Renal cortical epithelial cell (primary cell): Measurements from ENCODE around the gene SENP6. TPM values are rescaled to one million over a fixed set of nuclear protein-coding genes. Genes with fewer than 3 reads are reported as not detected.
A peak's percentile ranks its signal among the peaks of the same experiment; 100 is the strongest.

Experiments used
- DNase-seq: peaks from one replicate; pipeline ENCODE4 v3.0.0-alpha.2; 2011; ENCODE audit warnings: low read depth
- total RNA-seq: library from RNA; depleted of rRNA; stranded (reverse); fragments of >200 nt; gene quantifications from 2 replicates; pipeline ENCODE4 v1.2.3, GENCODE V29; 2014

The SENP6 gene
- total RNA-seq, 1 donor from 2014 or later: 104 TPM

- DNase-seq: no peak
Observed at GRCh38 chr6:75747152-75747992, 145.7 kb downstream of the SENP6 start.

- no peak for DNase-seq
Observed at GRCh38 chr6:75748003-75748742, 146.5 kb downstream of the SENP6 start.

- DNase-seq: no peak
Observed at GRCh38 chr6:75748743-75749538, 147.3 kb downstream of the SENP6 start, which contains the start of gene MYO6. Gene MYO6, plus strand, starts transcription at chr6:75749239. Its CDS starts 68,309 bp downstream, at chr6:75817548.

- no peak for DNase-seq
Observed at GRCh38 chr6:75751443-75751842, 149.8 kb downstream of the SENP6 start.

- peak; percentile 83 for DNase-seq
Observed at GRCh38 chr6:75752365-75752764, 150.7 kb downstream of the SENP6 start.

- DNase-seq: peak; percentile 55
Observed at GRCh38 chr6:75755704-75756103, 154.0 kb downstream of the SENP6 start.

- DNase-seq: peak; percentile 45
Observed at GRCh38 chr6:75757295-75757694, 155.6 kb downstream of the SENP6 start.

GRCh38 chr6:75758061-75758460, 156.4 kb downstream of the SENP6 start:
- no peak for DNase-seq

GRCh38 chr6:75759207-75759606, 157.5 kb downstream of the SENP6 start:
- DNase-seq: peak; percentile 92

- no peak for DNase-seq
Observed at GRCh38 chr6:75760320-75760719, 158.6 kb downstream of the SENP6 start.

GRCh38 chr6:75761489-75761888, 159.8 kb downstream of the SENP6 start:
- no peak for DNase-seq

- no peak for DNase-seq
Observed at GRCh38 chr6:75762063-75762462, 160.4 kb downstream of the SENP6 start.

GRCh38 chr6:75766387-75766786, 164.7 kb downstream of the SENP6 start:
- DNase-seq: no peak

Other genes starting within 250 kb of the SENP6 start
- gene FILIP1, start 108.1 kb upstream of the SENP6 start, total RNA-seq: 0.17 and 1.5 TPM in 2 replicates
- 53.3 and 116 TPM in 2 replicates for gene MYO6, start 147.4 kb downstream of the SENP6 start, total RNA-seq